ENCODE measurements around the gene POLR2F.

GRCh38 chr22:37942133-37942532 lies 11.4 kb upstream of the POLR2F start:
- TF ChIP-seq RAD21 (IDR thresholded peaks at IDR 0.05) (no peak), REST (IDR thresholded peaks at IDR 0.05) (no peak), JUND (IDR thresholded peaks at IDR 0.05) (no peak), EGR1 (IDR thresholded peaks at IDR 0.05; ENCODE audit: low read depth in 2 of 2) (no peak), MAX (IDR thresholded peaks at IDR 0.05) (no peak), YY1 (IDR thresholded peaks at IDR 0.05) (no peak), FOXA1 (IDR thresholded peaks at IDR 0.05) (no peak), HNF4A (conservative IDR thresholded peaks at IDR 0.05) (no peak), NR2F2 (IDR thresholded peaks at IDR 0.05) (no peak), SP1 (IDR thresholded peaks at IDR 0.05) (no peak), TAF1 (conservative IDR thresholded peaks at IDR 0.05) (no peak)
- TF ChIP-seq, protein P1, sequence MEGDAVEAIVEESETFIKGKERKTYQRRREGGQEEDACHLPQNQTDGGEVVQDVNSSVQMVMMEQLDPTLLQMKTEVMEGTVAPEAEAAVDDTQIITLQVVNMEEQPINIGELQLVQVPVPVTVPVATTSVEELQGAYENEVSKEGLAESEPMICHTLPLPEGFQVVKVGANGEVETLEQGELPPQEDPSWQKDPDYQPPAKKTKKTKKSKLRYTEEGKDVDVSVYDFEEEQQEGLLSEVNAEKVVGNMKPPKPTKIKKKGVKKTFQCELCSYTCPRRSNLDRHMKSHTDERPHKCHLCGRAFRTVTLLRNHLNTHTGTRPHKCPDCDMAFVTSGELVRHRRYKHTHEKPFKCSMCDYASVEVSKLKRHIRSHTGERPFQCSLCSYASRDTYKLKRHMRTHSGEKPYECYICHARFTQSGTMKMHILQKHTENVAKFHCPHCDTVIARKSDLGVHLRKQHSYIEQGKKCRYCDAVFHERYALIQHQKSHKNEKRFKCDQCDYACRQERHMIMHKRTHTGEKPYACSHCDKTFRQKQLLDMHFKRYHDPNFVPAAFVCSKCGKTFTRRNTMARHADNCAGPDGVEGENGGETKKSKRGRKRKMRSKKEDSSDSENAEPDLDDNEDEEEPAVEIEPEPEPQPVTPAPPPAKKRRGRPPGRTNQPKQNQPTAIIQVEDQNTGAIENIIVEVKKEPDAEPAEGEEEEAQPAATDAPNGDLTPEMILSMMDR (IDR thresholded peaks at IDR 0.05; ENCODE audit: low read depth, low read length, missing input control) = no peak
- TF ChIP-seq, protein P2, sequence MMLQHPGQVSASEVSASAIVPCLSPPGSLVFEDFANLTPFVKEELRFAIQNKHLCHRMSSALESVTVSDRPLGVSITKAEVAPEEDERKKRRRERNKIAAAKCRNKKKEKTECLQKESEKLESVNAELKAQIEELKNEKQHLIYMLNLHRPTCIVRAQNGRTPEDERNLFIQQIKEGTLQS (IDR thresholded peaks at IDR 0.05) = no peak
